B cell (primary cell): Measurements from ENCODE around the gene DNAJA4. TPM values are rescaled to one million over a fixed set of nuclear protein-coding genes. Genes with fewer than 3 reads are reported as not detected.

ENCODE experiments used
- ATAC-seq: fragments of 200-7000 bp; cut with Tn5 transposase; one replicate; pipeline ENCODE4 v1.10.0; 2021; ENCODE audit warnings: low read depth, mild to moderate bottlenecking, moderate number of reproducible peaks, moderate library complexity
- CTCF ChIA-PET: fragments of 350-600 bp; sonication (Branson Sonifier 250); formaldehyde crosslinking; loops from one replicate; lab custom pipeline; 2021; ENCODE audit warnings: antibody characterized with exemption, inconsistent platforms; lab: Charles Lee
- POLR2A ChIA-PET: fragments of 350-600 bp; sonication (Branson Sonifier 250); formaldehyde crosslinking; loops from one replicate; lab custom pipeline; 2021; ENCODE audit warnings: antibody characterized with exemption; lab: Charles Lee
- DNase-seq: peaks from one replicate; pipeline ENCODE4 v3.0.0; 2013
- H2AFZ ChIP-seq: 2 replicates; pipeline ENCODE4 v1.6.1; 2012; ENCODE audit warnings: mild to moderate bottlenecking, low read depth, low read length; ENCODE audit not compliant: insufficient read depth, poor library complexity, severe bottlenecking
- H3K27ac ChIP-seq, 2 donors: 1 replicate in 1 of 2; 2 replicates in 1 of 2; pipeline ENCODE4 v1.5.1; 2012 to 2013; ENCODE audit warnings: low read length in 2 of 2, mild to moderate bottlenecking in 2 of 2, moderate library complexity in 1 of 2
- H3K27me3 ChIP-seq, 4 experiments: fragments of 200-600 bp in 1 of 4; sonication (generic) in 1 of 4; replicated peaks in 1 of 4; 1 replicate in 2 of 4; 2 replicates in 2 of 4; pipeline versions ENCODE4 v1.6.1 to v1.7.0; 2013 to 2016; ENCODE audit warnings: low read length in 3 of 4, mild to moderate bottlenecking in 2 of 4, mixed read lengths in 1 of 4, moderate library complexity in 1 of 4; ENCODE audit not compliant: insufficient read depth in 4 of 4, control insufficient read depth in 3 of 4; ENCODE audit errors: control extremely low read depth in 1 of 4
- H3K36me3 ChIP-seq, 2 experiments: replicated peaks in 1 of 2; 1 replicate in 1 of 2; 2 replicates in 1 of 2; pipeline versions ENCODE4 v1.6.1 to v1.7.1; 2013; ENCODE audit warnings: low read length in 1 of 2; ENCODE audit not compliant: insufficient read depth in 2 of 2, control insufficient read depth in 1 of 2; ENCODE audit errors: control extremely low read depth in 1 of 2, extremely low read depth in 1 of 2
- H3K4me1 ChIP-seq, 2 donors: fragments of 200-600 bp in 1 of 2; sonication (generic) in 1 of 2; 1 replicate in 1 of 2; 2 replicates in 1 of 2; pipeline versions ENCODE4 v1.5.1 to v1.6.1; 2013 to 2017; ENCODE audit warnings: low read length in 2 of 2; ENCODE audit not compliant: control insufficient read depth in 2 of 2, insufficient read depth in 2 of 2
- H3K4me2 ChIP-seq: replicated peaks from 2 replicates; pipeline ENCODE3; 2012; ENCODE audit warnings: mild to moderate bottlenecking, low read depth, low read length; ENCODE audit not compliant: poor library complexity, severe bottlenecking
- H3K4me3 ChIP-seq, 5 experiments: fragments of 200-600 bp in 1 of 5; sonication (generic) in 1 of 5; 1 replicate in 3 of 5; 2 replicates in 2 of 5; pipeline versions ENCODE4 v1.5.1 to v1.7.0; 2011 to 2016; ENCODE audit warnings: low read length in 4 of 5, mild to moderate bottlenecking in 4 of 5, low read depth in 2 of 5, control low read depth in 1 of 5, moderate library complexity in 1 of 5; ENCODE audit not compliant: insufficient read depth in 1 of 5; ENCODE audit errors: control extremely low read depth in 1 of 5, extremely low read depth in 1 of 5
- H3K79me2 ChIP-seq: fragments of 200-600 bp; sonication (generic); one replicate; pipeline ENCODE4 v1.6.0; 2016; ENCODE audit warnings: low read length; ENCODE audit not compliant: control insufficient read depth, insufficient read depth
- H3K9ac ChIP-seq: fragments of 200-600 bp; sonication (generic); 2 replicates; pipeline ENCODE4 v1.6.1; 2017; ENCODE audit warnings: mild to moderate bottlenecking, low read length, moderate library complexity
- H3K9me3 ChIP-seq, 3 donors: one replicate each; pipeline versions ENCODE4 v1.6.1 to v1.7.1; 2013; ENCODE audit warnings: low read length in 2 of 3; ENCODE audit not compliant: control insufficient read depth in 2 of 3, insufficient read depth in 1 of 3; ENCODE audit errors: control extremely low read depth in 1 of 3
- H4K20me1 ChIP-seq: 2 replicates; pipeline ENCODE4 v1.6.0; 2012; ENCODE audit warnings: mild to moderate bottlenecking, low read length; ENCODE audit not compliant: insufficient read depth, control insufficient read depth, poor library complexity, severe bottlenecking
- H3K27ac Mint-ChIP-seq: one replicate; pipeline ENCODE4 v1.8.0; 2021; ENCODE audit warnings: mixed read lengths
- H3K27me3 Mint-ChIP-seq: one replicate; pipeline ENCODE4 v1.8.0; 2021; ENCODE audit warnings: mixed read lengths
- H3K4me1 Mint-ChIP-seq: one replicate; pipeline ENCODE4 v1.8.0; 2021; ENCODE audit warnings: mixed read lengths
- H3K4me3 Mint-ChIP-seq: one replicate; pipeline ENCODE4 v1.8.0; 2021; ENCODE audit warnings: mixed read lengths
- H3K9me3 Mint-ChIP-seq: one replicate; pipeline ENCODE4 v1.8.0; 2022; ENCODE audit warnings: mixed read lengths; ENCODE audit not compliant: insufficient read depth
- EZH2 ChIP-seq: IDR thresholded peaks from 2 replicates; pipeline ENCODE4 v1.6.1; 2012; ENCODE audit warnings: borderline replicate concordance, low read depth, mild to moderate bottlenecking, moderate library complexity, low read length; ENCODE audit not compliant: insufficient read depth, poor library complexity, severe bottlenecking
- WGBS: methylation state at CpG from one replicate; pipeline ENCODE4 v1.1.5; 2013; ENCODE audit warnings: missing lambda C conversion rate; ENCODE audit not compliant: insufficient coverage; 5-methylcytosine and 5-hydroxymethylcytosine counted together
- intact Hi-C: fragments of 100-400 bp; cut with micrococcal nuclease; formaldehyde crosslinking; loops from one replicate; pipeline ENCODE4 v1.10.0; 2022
- polyA plus RNA-seq: library from polyadenylated mRNA; depleted of rRNA; stranded (reverse); fragments of >200 nt; gene quantifications from 2 replicates; pipeline ENCODE4 v1.2.3, GENCODE V29; 2012
- total RNA-seq, 2 donors: library from RNA; stranded (reverse); fragments of 120-200 nt in 1 of 2; gene quantifications; 1 replicate in 1 of 2; 2 replicates in 1 of 2; pipeline versions ENCODE4 v1.2.3 to v1.2.4, GENCODE V29; 2013 to 2022
- TF ChIP-seq, protein P1 (sequence below): fragments of 200-600 bp; IDR thresholded peaks from one replicate; pipeline ENCODE4 v1.8.0; 2022; ENCODE audit warnings: antibody characterized with exemption, mild to moderate bottlenecking

DNAJA4 gene
- total and polyA plus RNA-seq, 2 donors (not counting 1 experiment from before 2014, with no cell fraction given), result 13.2 to 20.0 TPM

DNA sequence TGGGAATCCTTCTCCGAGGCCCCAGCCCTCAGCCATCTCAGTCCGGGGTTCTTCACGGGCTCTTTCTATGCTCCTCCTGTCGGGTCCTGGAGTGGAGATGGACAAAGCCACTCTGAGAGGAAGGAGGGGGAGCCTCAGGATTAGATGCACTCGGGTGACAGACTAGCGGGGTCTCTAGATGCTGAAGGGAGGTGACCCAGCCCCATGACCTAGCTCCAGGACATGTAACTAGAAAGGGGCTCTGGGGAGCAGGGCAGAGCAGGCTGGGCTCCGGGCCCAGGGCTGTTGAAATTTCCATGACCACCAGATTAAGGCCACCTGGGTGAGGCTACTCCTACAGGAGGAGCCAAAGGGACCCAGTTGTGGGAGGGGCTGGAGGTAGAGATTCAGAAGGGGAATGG, 49.8 kb downstream of the DNAJA4 start:
- Histone ChIP-seq H3K4me3 (no peak overlapping the region), H3K9me3 (no peaks in the 10 kb centered on the region), H2AFZ (no peak overlapping the region), H4K20me1 (no peaks in the 10 kb centered on the region), H3K36me3 (no peaks in the 10 kb centered on the region), H3K27ac (no peak overlapping the region), H3K4me1 (no peaks in the 10 kb centered on the region), H3K4me2 (no peak overlapping the region), H3K27me3 (no peaks in the 10 kb centered on the region), H3K9ac (no peak overlapping the region), H3K79me2 (no peaks in the 10 kb centered on the region)
- Mint-ChIP-seq H3K4me1 (no peaks in the 10 kb centered on the region), H3K4me3 (no peak overlapping the region), H3K27me3 (no peaks in the 10 kb centered on the region), H3K27ac (no peak overlapping the region), H3K9me3 (no peaks in the 10 kb centered on the region)
- WGBS, result 96% methylated on average over 7 of the region's 7 CpGs
- DNase-seq, result no peak
- TF ChIP-seq, protein P1, sequence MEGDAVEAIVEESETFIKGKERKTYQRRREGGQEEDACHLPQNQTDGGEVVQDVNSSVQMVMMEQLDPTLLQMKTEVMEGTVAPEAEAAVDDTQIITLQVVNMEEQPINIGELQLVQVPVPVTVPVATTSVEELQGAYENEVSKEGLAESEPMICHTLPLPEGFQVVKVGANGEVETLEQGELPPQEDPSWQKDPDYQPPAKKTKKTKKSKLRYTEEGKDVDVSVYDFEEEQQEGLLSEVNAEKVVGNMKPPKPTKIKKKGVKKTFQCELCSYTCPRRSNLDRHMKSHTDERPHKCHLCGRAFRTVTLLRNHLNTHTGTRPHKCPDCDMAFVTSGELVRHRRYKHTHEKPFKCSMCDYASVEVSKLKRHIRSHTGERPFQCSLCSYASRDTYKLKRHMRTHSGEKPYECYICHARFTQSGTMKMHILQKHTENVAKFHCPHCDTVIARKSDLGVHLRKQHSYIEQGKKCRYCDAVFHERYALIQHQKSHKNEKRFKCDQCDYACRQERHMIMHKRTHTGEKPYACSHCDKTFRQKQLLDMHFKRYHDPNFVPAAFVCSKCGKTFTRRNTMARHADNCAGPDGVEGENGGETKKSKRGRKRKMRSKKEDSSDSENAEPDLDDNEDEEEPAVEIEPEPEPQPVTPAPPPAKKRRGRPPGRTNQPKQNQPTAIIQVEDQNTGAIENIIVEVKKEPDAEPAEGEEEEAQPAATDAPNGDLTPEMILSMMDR, result no peak
- TF ChIP-seq EZH2, result no peak
- CTCF ChIA-PET, result no interaction called here
- no peak for ATAC-seq
- intact Hi-C loops, result no loop called here
- POLR2A ChIA-PET, result no interaction called here

DNA sequence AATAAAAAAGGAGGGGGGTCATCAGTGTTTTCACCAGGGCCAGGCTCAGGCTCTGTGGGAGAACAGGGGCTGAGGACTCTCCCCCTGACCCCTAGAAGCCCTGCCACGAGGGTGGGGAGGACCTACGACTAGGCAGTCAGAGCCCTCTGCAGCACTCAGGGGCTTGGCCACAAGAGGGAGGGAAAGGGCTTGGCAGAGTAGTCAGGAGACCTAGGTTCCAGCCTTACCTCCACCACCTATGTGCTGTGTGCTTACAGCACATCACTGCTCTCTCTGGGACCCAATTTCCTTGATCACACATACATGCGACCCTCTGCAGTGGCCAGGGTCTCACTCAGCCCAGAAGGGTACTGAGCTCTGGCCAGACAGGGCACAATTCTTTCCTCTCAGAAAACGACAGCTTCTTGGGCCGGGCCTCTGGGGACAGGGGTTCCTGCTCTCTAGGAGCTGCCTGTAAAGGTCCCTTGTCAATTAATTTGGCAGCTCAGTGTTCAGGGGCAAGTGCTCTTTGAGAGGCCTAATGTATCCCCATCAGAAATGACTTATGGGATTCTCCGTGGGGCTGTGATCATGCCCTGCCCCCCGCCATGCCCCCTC, 51.4 kb downstream of the DNAJA4 start:
- H3K4me1 Mint-ChIP-seq, result no peaks in the 10 kb centered on the region
- ATAC-seq, result no peak
- Histone ChIP-seq H3K4me1 (no peaks in the 10 kb centered on the region), H3K4me2 (no peak overlapping the region), H2AFZ (no peak overlapping the region), H3K27me3 (no peaks in the 10 kb centered on the region), H3K79me2 (no peaks in the 10 kb centered on the region), H4K20me1 (no peaks in the 10 kb centered on the region), H3K27ac (no peak overlapping the region), H3K9ac (no peak overlapping the region), H3K36me3 (no peaks in the 10 kb centered on the region), H3K4me3 (no peak overlapping the region), H3K9me3 (no peaks in the 10 kb centered on the region)
- no peak overlapping the region for H3K4me3 Mint-ChIP-seq
- H3K9me3 Mint-ChIP-seq, result no peaks in the 10 kb centered on the region
- CTCF ChIA-PET, result no interaction called here
- H3K27me3 Mint-ChIP-seq, result no peaks in the 10 kb centered on the region
- POLR2A ChIA-PET, result no interaction called here
- intact Hi-C loops, result no loop called here
- no peak overlapping the region for H3K27ac Mint-ChIP-seq
- TF ChIP-seq EZH2, result no peak
- TF ChIP-seq, protein P1, result no peak
- WGBS, result 87% methylated on average over 5 of the region's 7 CpGs
- DNase-seq, result no peak
